Mucosa of descending colon (tissue), 3 donors: Measurements from ENCODE around the gene STEAP1B. TPM values are rescaled to one million over a fixed set of nuclear protein-coding genes. Genes with fewer than 3 reads are reported as not detected.

ENCODE experiments used
- ATAC-seq: fragments of 200-7000 bp; cut with Tn5 transposase; one replicate; pipeline ENCODE4 v1.9.1; 2020; ENCODE audit warnings: mild to moderate bottlenecking, moderate library complexity
- DNase-seq, 3 donors: peaks; one replicate each; pipeline ENCODE4 v3.0.0-alpha.2; 2020
- H3K36me3 ChIP-seq: fragments of 200-600 bp; one replicate; pipeline ENCODE4 v1.8.0; 2021; ENCODE audit warnings: low read depth, mild to moderate bottlenecking
- H3K4me1 ChIP-seq: fragments of 200-600 bp; one replicate; pipeline ENCODE4 v1.8.0; 2021; ENCODE audit warnings: low read depth, mild to moderate bottlenecking
- H3K4me3 ChIP-seq: fragments of 200-600 bp; one replicate; pipeline ENCODE4 v1.8.0; 2021; ENCODE audit warnings: mild to moderate bottlenecking
- H3K9me3 ChIP-seq: fragments of 200-600 bp; one replicate; pipeline ENCODE4 v1.8.0; 2021; ENCODE audit warnings: mild to moderate bottlenecking
- intact Hi-C, 2 donors: fragments of 100-400 bp; cut with DNase I in 1 of 2; cut with micrococcal nuclease in 1 of 2; formaldehyde crosslinking; loops; one replicate each; pipeline versions ENCODE4 v1.11.0 to v1.11.1; 2022; cut with DNase I, micrococcal nuclease
- total RNA-seq, 3 donors: library from RNA; stranded (reverse); fragmentation: NEBNext Ultra II Directional in 2 of 3; extraction: Animal tissue kit (Norgen Biotek cat#: 25700) in 2 of 3; gene quantifications; one replicate each; pipeline versions ENCODE4 v1.2.1 to v1.2.4, GENCODE V29; 2021 to 2023
- TF ChIP-seq, protein P1 (sequence below): fragments of 200-600 bp; IDR thresholded peaks from one replicate; pipeline ENCODE4 v1.8.0; 2022; ENCODE audit warnings: antibody characterized with exemption, mild to moderate bottlenecking
- donor health status: DM: no; HTN: no; CAD: no; lungs with moderate emphysema.
- donor health status: DM: no; HTN: no; CAD: no.
- donor health status: DM: no; HTN: yes; CAD: no.

STEAP1B gene
- total RNA-seq, 3 donors from 2014 or later: 0.77 to 1.0 TPM; not detected in 1

DNA sequence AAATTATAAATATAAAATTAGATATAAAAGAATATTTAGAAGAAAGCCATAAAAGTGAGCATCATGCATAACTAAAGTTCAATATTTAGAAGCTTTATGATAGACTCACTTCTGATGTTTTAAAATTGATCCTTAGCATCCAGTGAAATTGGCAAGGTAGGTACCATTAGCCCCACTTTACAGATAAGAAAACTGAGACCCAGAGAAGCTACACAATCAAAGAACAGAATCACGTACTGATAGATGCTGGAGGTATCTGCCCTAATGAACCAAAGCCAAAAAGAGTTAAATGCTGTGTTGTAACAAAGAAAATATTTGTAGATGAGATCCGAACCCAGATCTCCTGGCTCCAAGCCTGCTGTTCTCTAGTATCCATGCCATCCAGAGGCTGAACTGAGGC lies 100.4 kb downstream of the STEAP1B start:
- ATAC-seq (no peak), DNase-seq (no peak)
- H3K4me1 ChIP-seq: no peaks in the 10 kb centered on the region
- H3K4me3 ChIP-seq: no peak overlapping the region
- TF ChIP-seq, protein P1, sequence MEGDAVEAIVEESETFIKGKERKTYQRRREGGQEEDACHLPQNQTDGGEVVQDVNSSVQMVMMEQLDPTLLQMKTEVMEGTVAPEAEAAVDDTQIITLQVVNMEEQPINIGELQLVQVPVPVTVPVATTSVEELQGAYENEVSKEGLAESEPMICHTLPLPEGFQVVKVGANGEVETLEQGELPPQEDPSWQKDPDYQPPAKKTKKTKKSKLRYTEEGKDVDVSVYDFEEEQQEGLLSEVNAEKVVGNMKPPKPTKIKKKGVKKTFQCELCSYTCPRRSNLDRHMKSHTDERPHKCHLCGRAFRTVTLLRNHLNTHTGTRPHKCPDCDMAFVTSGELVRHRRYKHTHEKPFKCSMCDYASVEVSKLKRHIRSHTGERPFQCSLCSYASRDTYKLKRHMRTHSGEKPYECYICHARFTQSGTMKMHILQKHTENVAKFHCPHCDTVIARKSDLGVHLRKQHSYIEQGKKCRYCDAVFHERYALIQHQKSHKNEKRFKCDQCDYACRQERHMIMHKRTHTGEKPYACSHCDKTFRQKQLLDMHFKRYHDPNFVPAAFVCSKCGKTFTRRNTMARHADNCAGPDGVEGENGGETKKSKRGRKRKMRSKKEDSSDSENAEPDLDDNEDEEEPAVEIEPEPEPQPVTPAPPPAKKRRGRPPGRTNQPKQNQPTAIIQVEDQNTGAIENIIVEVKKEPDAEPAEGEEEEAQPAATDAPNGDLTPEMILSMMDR: no peak
- H3K36me3 ChIP-seq: no peaks in the 10 kb centered on the region
- intact Hi-C loops: no loop called here
- H3K9me3 ChIP-seq: no peaks in the 10 kb centered on the region

DNA sequence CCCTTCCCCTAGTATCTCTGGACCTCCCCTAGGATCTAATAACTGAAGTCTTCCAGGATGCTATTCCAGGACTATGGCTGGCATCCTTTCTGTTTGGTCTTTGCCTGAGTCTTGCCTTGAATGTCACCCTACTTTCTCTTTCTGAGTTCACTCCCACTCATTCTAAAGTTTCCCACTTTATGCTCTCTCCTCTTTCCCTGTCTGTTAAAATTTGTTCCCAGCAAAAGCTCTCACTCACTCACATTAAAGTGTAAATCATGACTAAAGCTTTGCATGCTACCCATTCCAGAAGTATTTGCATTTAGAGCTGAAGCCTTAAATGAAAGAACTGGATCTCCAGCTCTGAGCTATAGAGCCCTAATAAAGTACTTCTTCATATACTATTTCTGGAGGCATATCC lies 100.9 kb downstream of the STEAP1B start:
- ATAC-seq (no peak), DNase-seq (no peak)
- H3K4me1 ChIP-seq: no peaks in the 10 kb centered on the region
- H3K9me3 ChIP-seq: no peaks in the 10 kb centered on the region
- TF ChIP-seq, protein P1: no peak
- no peak overlapping the region for H3K4me3 ChIP-seq
- H3K36me3 ChIP-seq: no peaks in the 10 kb centered on the region
- intact Hi-C loops: no loop called here

DNA sequence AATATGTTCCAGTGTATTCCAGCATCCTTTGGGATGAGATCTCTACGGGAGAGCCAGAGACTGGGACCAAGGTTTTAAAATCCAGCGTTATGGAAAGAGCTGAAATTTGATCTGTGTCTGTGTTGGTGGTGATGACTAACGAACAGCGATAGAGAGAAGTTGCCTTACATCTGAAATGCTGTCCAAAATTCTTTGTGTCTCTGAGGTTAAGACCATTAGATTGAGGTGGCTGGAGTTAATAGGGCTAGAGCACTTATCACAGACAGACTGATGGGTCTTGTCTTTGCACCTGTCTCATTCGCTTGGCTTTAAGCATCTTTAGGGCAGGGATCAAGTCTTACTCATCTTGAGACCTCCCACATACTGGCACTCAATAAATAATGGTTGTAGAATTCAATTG lies 102.0 kb downstream of the STEAP1B start:
- no peaks in the 10 kb centered on the region for H3K36me3 ChIP-seq
- intact Hi-C loops: no loop called here
- H3K4me1 ChIP-seq: no peaks in the 10 kb centered on the region
- DNase-seq (no peak), ATAC-seq (no peak)
- H3K4me3 ChIP-seq: no peak overlapping the region
- TF ChIP-seq, protein P1: no peak
- no peaks in the 10 kb centered on the region for H3K9me3 ChIP-seq

DNA sequence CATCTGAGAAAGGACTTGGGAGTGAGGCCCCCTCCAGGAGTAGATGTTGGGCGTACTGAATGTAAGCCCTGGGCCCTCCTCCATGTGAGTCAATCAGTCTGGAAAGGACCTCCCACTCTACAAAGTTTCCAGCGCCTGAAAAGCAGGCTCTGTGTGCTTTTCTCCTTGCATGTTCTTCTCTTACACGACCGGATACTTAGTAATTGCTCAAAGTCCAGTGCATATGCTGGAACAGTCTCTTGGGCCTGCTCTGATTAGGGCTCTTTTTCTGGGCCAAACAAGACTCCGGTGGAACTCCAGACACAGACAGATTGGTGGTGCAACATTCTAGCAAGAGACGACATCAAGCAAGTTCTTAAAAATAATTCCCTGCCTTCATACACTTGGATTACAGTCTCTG lies 104.8 kb downstream of the STEAP1B start:
- Histone ChIP-seq H3K36me3 (no peaks in the 10 kb centered on the region), H3K9me3 (no peaks in the 10 kb centered on the region), H3K4me1 (no peaks in the 10 kb centered on the region), H3K4me3 (no peak overlapping the region)
- DNase-seq (no peak), ATAC-seq (no peak)
- intact Hi-C loops: no loop called here
- TF ChIP-seq, protein P1: no peak

DNA sequence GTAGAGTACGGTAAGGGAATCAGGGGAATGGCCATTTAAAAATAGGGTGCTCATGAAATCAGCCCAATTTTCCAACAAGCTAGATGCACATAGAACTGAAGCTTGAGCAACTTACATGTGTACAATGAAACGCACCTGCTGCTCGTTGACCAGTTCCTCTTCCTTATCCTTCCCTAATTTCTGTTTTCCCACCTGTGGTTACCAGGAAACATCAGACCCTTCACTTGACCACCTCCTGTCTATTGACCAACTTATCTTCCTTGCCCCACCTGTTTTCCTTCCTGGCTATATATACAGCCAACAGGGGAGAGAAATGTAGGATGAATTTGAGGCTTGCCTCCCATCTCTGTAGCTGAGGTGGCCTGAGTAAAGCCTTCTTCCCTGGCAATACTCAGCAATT lies 105.2 kb downstream of the STEAP1B start:
- no peak overlapping the region for H3K4me3 ChIP-seq
- no peaks in the 10 kb centered on the region for H3K36me3 ChIP-seq
- no peaks in the 10 kb centered on the region for H3K9me3 ChIP-seq
- no peaks in the 10 kb centered on the region for H3K4me1 ChIP-seq
- no peak for DNase-seq
- TF ChIP-seq, protein P1: no peak
- ATAC-seq: peak; percentile 59
- intact Hi-C loops: no loop called here
